Measurements from ENCODE around the gene CTXND2.
"Not testable (repeated sequence)": the region's sequence is repeated elsewhere in the genome, so short reads cannot be mapped to it uniquely, and the experiment has no call there.

DNA sequence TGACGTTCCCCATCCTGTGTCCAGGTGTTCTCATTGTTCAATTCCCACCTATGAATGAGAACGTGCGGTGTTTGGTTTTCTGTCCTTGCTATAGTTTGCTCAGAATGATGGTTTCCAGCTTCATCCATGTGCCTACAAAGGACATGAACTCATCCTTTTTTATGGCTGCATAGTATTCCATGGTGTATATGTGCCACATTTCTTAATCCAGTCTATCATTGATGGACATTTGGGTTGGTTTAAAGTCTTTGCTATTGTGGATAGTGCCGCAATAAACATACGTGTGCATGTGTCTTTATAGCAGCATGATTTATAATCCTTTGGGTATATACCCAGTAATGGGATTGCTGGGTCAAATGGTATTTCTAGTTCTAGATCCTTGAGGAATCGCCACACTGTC is 41.8 kb downstream of the CTXND2 start:
- TF ChIP-seq, protein P1, sequence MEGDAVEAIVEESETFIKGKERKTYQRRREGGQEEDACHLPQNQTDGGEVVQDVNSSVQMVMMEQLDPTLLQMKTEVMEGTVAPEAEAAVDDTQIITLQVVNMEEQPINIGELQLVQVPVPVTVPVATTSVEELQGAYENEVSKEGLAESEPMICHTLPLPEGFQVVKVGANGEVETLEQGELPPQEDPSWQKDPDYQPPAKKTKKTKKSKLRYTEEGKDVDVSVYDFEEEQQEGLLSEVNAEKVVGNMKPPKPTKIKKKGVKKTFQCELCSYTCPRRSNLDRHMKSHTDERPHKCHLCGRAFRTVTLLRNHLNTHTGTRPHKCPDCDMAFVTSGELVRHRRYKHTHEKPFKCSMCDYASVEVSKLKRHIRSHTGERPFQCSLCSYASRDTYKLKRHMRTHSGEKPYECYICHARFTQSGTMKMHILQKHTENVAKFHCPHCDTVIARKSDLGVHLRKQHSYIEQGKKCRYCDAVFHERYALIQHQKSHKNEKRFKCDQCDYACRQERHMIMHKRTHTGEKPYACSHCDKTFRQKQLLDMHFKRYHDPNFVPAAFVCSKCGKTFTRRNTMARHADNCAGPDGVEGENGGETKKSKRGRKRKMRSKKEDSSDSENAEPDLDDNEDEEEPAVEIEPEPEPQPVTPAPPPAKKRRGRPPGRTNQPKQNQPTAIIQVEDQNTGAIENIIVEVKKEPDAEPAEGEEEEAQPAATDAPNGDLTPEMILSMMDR (IDR thresholded peaks at IDR 0.05) = not testable (repeated sequence)
- TF ChIP-seq POLR2A (IDR thresholded peaks at IDR 0.05) = not testable (repeated sequence)
